ENCODE measurements around the gene MRGPRG. TPM values are rescaled to one million over a fixed set of nuclear protein-coding genes. Genes with fewer than 3 reads are reported as not detected.
"Not testable (repeated sequence)": the region's sequence is repeated elsewhere in the genome, so short reads cannot be mapped to it uniquely, and the experiment has no call there.

Gene MRGPRG
- total RNA-seq, 2 experiments from 2014 or later = not detected

DNA sequence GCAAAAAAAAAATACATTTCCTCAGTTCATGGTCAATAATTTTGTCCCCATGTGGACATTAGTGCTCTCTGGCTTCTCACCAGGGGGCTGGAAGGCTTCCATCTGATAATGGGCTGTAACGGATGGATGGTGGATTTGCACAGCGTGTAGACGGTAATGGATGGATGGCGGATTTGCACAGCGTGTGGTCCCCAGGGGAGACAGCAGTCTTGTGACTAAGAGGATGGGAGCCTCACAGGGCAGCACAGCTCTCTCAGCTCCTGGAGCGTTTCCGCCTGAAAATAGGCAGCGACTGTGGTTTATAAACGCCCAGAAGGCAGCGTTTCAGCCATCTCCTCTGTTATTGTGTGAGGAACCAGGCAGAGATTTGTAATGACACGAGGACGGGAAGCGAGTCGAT is 36.2 kb upstream of the MRGPRG start:
- H3K4me2 ChIP-seq (ENCODE audit: low read length); POLR2A ChIA-PET; H3K9me2 ChIP-seq (ENCODE audit: insufficient read depth, low read length); H2AFZ ChIP-seq (ENCODE audit: low read length); H3K79me2 ChIP-seq (ENCODE audit: insufficient read depth, low read depth, low read length); H3K4me3 ChIP-seq (ENCODE audit: low read depth, low read length, poor library complexity, severe bottlenecking); BruUV-seq (replicated peaks); intact Hi-C loops (cut with micrococcal nuclease; ENCODE audit: unreplicated experiment); H3K4me1 ChIP-seq (ENCODE audit: insufficient read depth, low read length, poor library complexity, severe bottlenecking); CTCF ChIA-PET (ENCODE audit: unreplicated experiment); H4K20me1 ChIP-seq (ENCODE audit: insufficient read depth, low read length); H3K27ac ChIP-seq (ENCODE audit: low read depth, low read length, poor library complexity, severe bottlenecking); H3K36me3 ChIP-seq (ENCODE audit: insufficient read depth, low read length); DNase-seq (ENCODE audit: low spot score); H3K9me3 ChIP-seq (ENCODE audit: low read length): not testable (repeated sequence)

DNA sequence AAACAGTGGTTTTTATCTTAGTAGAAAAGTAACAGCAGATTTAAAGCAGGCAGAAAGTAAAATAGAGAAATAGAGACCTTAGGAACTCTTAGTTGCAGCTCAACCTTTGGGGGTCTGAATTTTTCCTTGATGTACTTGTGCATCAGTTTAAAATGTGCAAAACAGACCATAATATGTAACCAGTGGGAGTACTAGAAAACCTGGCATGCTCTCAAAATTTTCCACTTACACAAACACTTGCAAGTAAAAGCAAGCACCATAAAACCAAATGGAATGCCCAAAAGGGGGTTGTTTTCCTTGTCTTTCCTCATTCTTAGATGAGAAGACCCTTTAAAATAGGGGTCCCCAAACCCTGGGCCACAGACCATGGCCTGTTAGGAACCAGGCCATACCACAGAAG is 26.5 kb upstream of the MRGPRG start:
- H3K9me3 ChIP-seq (ENCODE audit: low read length) = no peaks in the 10 kb centered on the region
- no peak overlapping the region for H3K4me3 ChIP-seq (ENCODE audit: low read depth, low read length, poor library complexity, severe bottlenecking)
- H4K20me1 ChIP-seq (ENCODE audit: insufficient read depth, low read length) = no peaks in the 10 kb centered on the region
- intact Hi-C loops (cut with micrococcal nuclease; ENCODE audit: unreplicated experiment) = no loop called here
- H2AFZ ChIP-seq (ENCODE audit: low read length) = no peak overlapping the region
- no peaks in the 10 kb centered on the region for H3K9me2 ChIP-seq (ENCODE audit: insufficient read depth, low read length)
- TF ChIP-seq CTCF (conservative IDR thresholded peaks at IDR 0.05; ENCODE audit: low read length) = no peak
- TF ChIP-seq EZH2phosphoT487 (IDR thresholded peaks at IDR 0.05; ENCODE audit: borderline replicate concordance, low read depth, low read length) = no peak
- H3K4me2 ChIP-seq (ENCODE audit: low read length) = no peak overlapping the region
- BruUV-seq (replicated peaks) = no TSS peak
- no peaks in the 10 kb centered on the region for H3K36me3 ChIP-seq (ENCODE audit: insufficient read depth, low read length)
- H3K79me2 ChIP-seq (ENCODE audit: insufficient read depth, low read depth, low read length) = no peaks in the 10 kb centered on the region
- no peaks in the 10 kb centered on the region for H3K4me1 ChIP-seq (ENCODE audit: insufficient read depth, low read length, poor library complexity, severe bottlenecking)
- DNase-seq (ENCODE audit: low spot score) = no peak
- no peak overlapping the region for H3K27ac ChIP-seq (ENCODE audit: low read depth, low read length, poor library complexity, severe bottlenecking)
- ChIA-PET CTCF (ENCODE audit: unreplicated experiment) (no interaction called here), POLR2A (interaction anchor here (0.9 kb wide), 1 partner anchor 9 kb away, joined by 3 read pairs; no protein-coding TSS in a partner anchor)

DNA sequence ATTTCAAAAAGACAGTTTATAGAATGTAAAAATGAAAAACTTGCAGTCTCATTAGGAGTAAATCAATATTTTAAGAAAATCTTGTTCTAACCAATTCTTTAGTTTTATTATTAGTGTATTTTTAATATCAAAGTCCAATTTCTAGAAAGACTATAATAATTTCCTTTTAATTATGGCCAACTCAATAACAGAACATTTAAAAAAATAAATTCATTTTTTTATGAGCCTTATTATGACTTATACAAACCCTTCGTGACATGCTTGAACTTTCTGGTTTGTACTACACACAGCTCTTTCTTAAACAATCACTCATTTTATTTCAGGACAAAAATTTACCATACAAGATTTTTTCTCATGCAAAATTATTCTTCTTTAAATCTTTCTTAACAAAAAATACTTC is 25.3 kb upstream of the MRGPRG start:
- CTCF ChIA-PET (ENCODE audit: unreplicated experiment) = no interaction called here
- no TSS peak for BruUV-seq (replicated peaks)

More for the DNA sequence above, 25.3 kb upstream of the MRGPRG start:
- intact Hi-C loops (cut with micrococcal nuclease; ENCODE audit: unreplicated experiment) = no loop called here
- Histone ChIP-seq H3K36me3 (ENCODE audit: insufficient read depth, low read length) (no peaks in the 10 kb centered on the region), H2AFZ (ENCODE audit: low read length) (no peak overlapping the region), H3K79me2 (ENCODE audit: insufficient read depth, low read depth, low read length) (no peaks in the 10 kb centered on the region), H3K4me3 (ENCODE audit: low read depth, low read length, poor library complexity, severe bottlenecking) (no peak overlapping the region), H4K20me1 (ENCODE audit: insufficient read depth, low read length) (no peaks in the 10 kb centered on the region), H3K27ac (ENCODE audit: low read depth, low read length, poor library complexity, severe bottlenecking) (no peak overlapping the region), H3K9me3 (ENCODE audit: low read length) (no peaks in the 10 kb centered on the region), H3K4me2 (ENCODE audit: low read length) (no peak overlapping the region), H3K9me2 (ENCODE audit: insufficient read depth, low read length) (no peaks in the 10 kb centered on the region), H3K4me1 (ENCODE audit: insufficient read depth, low read length, poor library complexity, severe bottlenecking) (no peaks in the 10 kb centered on the region)
- DNase-seq (ENCODE audit: low spot score) = no peak
- POLR2A ChIA-PET = no interaction called here
- TF ChIP-seq CTCF (conservative IDR thresholded peaks at IDR 0.05; ENCODE audit: low read length) = no peak
- TF ChIP-seq EZH2phosphoT487 (IDR thresholded peaks at IDR 0.05; ENCODE audit: borderline replicate concordance, low read depth, low read length) = no peak
